ENCODE measurements around the gene LRRC38. TPM values are rescaled to one million over a fixed set of nuclear protein-coding genes. Genes with fewer than 3 reads are reported as not detected.

LRRC38 gene
- total and polyA plus RNA-seq, 12 donors, result 0.15 to 6.7 (median 0.96) TPM; not detected in 2

DNA sequence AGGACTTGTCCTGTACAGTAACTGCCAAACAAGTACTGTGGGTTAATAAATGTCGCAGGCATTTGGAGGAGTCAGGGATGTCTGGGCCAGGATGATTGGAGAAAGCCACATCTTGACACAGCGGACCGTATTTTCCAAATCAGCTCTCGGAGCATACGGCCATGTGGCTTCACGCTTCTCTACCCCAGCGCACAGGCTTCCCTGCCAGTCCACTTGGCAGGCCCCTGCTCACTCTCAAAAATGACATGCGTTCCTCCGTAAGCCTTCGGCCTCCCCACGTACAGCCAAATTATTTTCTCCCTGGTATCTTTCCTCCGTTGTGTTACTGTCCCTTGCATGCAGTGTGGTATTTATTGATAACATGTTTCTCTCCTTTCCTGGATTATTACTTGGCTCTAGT is 7.2 kb upstream of the LRRC38 start:
- 56 to 58% methylated on average over 12 of the region's 12 CpGs for whole genome bisulfite sequencing, 2 donors
- Histone ChIP-seq H3K9me3 (peaks cover 0 to 7% (median 0%) of the 10 kb centered on the region in 11 donors), H3K27ac (peak overlapping the region in 3 of 10 donors; percentile 5 to 46 (median 42)), H3K4me3 (no peak overlapping the region), H3K27me3 (peaks cover 0 to 25% (median 5%) of the 10 kb centered on the region in 7 donors), H3K4me1 (peaks cover 0 to 25% (median 0%) of the 10 kb centered on the region in 9 donors), H3K36me3 (no peaks in the 10 kb centered on the region)
- DNase-seq (no peak), ATAC-seq (peak in 7 of 8 donors; percentile 12 to 72 (median 42))
- TF ChIP-seq, protein P1, sequence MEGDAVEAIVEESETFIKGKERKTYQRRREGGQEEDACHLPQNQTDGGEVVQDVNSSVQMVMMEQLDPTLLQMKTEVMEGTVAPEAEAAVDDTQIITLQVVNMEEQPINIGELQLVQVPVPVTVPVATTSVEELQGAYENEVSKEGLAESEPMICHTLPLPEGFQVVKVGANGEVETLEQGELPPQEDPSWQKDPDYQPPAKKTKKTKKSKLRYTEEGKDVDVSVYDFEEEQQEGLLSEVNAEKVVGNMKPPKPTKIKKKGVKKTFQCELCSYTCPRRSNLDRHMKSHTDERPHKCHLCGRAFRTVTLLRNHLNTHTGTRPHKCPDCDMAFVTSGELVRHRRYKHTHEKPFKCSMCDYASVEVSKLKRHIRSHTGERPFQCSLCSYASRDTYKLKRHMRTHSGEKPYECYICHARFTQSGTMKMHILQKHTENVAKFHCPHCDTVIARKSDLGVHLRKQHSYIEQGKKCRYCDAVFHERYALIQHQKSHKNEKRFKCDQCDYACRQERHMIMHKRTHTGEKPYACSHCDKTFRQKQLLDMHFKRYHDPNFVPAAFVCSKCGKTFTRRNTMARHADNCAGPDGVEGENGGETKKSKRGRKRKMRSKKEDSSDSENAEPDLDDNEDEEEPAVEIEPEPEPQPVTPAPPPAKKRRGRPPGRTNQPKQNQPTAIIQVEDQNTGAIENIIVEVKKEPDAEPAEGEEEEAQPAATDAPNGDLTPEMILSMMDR (IDR thresholded peaks at IDR 0.05), result no peak
- intact Hi-C loops (cut with DNase I), result no loop called here

- Histone ChIP-seq H3K9me3 (peaks cover 0 to 5% (median 0%) of the 10 kb centered on the region in 11 donors), H3K36me3 (no peaks in the 10 kb centered on the region), H3K27me3 (peaks cover 0 to 57% (median 26%) of the 10 kb centered on the region in 7 donors), H3K27ac (no peak overlapping the region), H3K4me3 (no peak overlapping the region), H3K4me1 (peaks cover 0 to 14% (median 0%) of the 10 kb centered on the region in 9 donors)
- intact Hi-C loops (cut with DNase I), result no loop called here
- TF ChIP-seq, protein P1 (IDR thresholded peaks at IDR 0.05), result peak in 7 of 9 donors; percentile 18 to 42 (median 28)
- WGBS, 2 donors, result 30 to 36% methylated on average over 18 of the region's 18 CpGs
- ATAC-seq (peak in 1 of 8 donors; percentile 39), DNase-seq (peak in 1 of 2 donors; percentile 24)
Observed at GRCh38 chr1:13517193-13517812, 3.5 kb upstream of the LRRC38 start.

GRCh38 chr1:13516606-13517005 is 2.8 kb upstream of the LRRC38 start:
- ATAC-seq, result no peak
- Histone ChIP-seq H3K36me3 (no peaks in the 10 kb centered on the region), H3K4me3 (no peak overlapping the region), H3K27ac (no peak overlapping the region), H3K9me3 (peaks cover 0 to 5% (median 0%) of the 10 kb centered on the region in 11 donors), H3K27me3 (peaks cover 0 to 63% (median 32%) of the 10 kb centered on the region in 7 donors), H3K4me1 (peaks cover 0 to 14% (median 0%) of the 10 kb centered on the region in 9 donors)
- intact Hi-C loops (cut with DNase I), result no loop called here
- 61 to 70% methylated on average over 10 of the region's 10 CpGs for WGBS, 2 donors
- TF ChIP-seq, protein P1 (IDR thresholded peaks at IDR 0.05), result no peak
- no peak for DNase-seq

- intact Hi-C loops (cut with DNase I), result no loop called here
- no peak for ATAC-seq
- no peaks in the 10 kb centered on the region for H3K36me3 ChIP-seq
- H3K4me1 ChIP-seq, result peaks cover 0 to 14% (median 0%) of the 10 kb centered on the region in 9 donors
- no peak for DNase-seq
- TF ChIP-seq, protein P1 (IDR thresholded peaks at IDR 0.05), result no peak
- no peak overlapping the region for H3K27ac ChIP-seq
- WGBS, 2 donors, result 54 to 68% methylated on average over 5 of the region's 5 CpGs
- peaks cover 0 to 5% (median 0%) of the 10 kb centered on the region in 11 donors for H3K9me3 ChIP-seq
- peaks cover 0 to 66% (median 43%) of the 10 kb centered on the region in 7 donors for H3K27me3 ChIP-seq
- H3K4me3 ChIP-seq, result no peak overlapping the region
Observed at GRCh38 chr1:13514821-13515220, 1.0 kb upstream of the LRRC38 start.
